ENCODE results near the gene CRCP.

The CRCP gene

DNA sequence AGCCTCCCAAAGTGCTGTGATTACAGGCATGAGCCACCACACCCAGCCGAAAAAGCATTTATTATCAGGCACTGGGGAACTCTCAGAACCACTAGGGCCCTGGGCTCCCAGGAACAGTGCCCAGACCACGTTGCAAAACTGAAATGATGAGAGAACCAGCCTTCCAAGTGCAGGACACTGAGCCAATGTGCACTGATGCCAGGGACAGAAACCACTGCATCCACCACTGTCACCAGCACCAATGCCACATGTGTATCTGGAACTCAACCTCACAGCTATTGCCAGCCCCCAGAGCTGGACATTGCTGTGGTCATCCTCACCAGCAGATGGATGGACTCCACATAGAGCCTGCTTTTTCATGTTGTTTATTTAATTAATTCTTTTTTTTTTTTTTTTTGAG, 62.3 kb downstream of the CRCP start:
- Histone ChIP-seq H3K9me2 (ENCODE audit: low read depth, low read length) (no peaks in the 10 kb centered on the region), H3K9me3 (ENCODE audit: low read length) (no peaks in the 10 kb centered on the region), H3K79me2 (ENCODE audit: insufficient read depth, low read length) (no peaks in the 10 kb centered on the region), H3K4me1 (ENCODE audit: insufficient read depth, low read length, severe bottlenecking) (no peaks in the 10 kb centered on the region), H3K27me3 (ENCODE audit: insufficient read depth, low read length) (no peaks in the 10 kb centered on the region), H3K4me2 (ENCODE audit: low read length) (no peak overlapping the region), H4K20me1 (ENCODE audit: insufficient read depth, low read length) (no peaks in the 10 kb centered on the region), H3K36me3 (ENCODE audit: insufficient read depth, low read length) (no peaks in the 10 kb centered on the region), H3K4me3 (ENCODE audit: low read depth, low read length, poor library complexity, severe bottlenecking) (no peak overlapping the region), H3K27ac (ENCODE audit: low read depth, low read length, poor library complexity, severe bottlenecking) (no peak overlapping the region), H2AFZ (ENCODE audit: low read length) (no peak overlapping the region), H3F3A (ENCODE audit: insufficient read depth, low read length) (no peaks in the 10 kb centered on the region), H3K9ac (ENCODE audit: low read length) (no peak overlapping the region)
- TF ChIP-seq, protein P1, sequence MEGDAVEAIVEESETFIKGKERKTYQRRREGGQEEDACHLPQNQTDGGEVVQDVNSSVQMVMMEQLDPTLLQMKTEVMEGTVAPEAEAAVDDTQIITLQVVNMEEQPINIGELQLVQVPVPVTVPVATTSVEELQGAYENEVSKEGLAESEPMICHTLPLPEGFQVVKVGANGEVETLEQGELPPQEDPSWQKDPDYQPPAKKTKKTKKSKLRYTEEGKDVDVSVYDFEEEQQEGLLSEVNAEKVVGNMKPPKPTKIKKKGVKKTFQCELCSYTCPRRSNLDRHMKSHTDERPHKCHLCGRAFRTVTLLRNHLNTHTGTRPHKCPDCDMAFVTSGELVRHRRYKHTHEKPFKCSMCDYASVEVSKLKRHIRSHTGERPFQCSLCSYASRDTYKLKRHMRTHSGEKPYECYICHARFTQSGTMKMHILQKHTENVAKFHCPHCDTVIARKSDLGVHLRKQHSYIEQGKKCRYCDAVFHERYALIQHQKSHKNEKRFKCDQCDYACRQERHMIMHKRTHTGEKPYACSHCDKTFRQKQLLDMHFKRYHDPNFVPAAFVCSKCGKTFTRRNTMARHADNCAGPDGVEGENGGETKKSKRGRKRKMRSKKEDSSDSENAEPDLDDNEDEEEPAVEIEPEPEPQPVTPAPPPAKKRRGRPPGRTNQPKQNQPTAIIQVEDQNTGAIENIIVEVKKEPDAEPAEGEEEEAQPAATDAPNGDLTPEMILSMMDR (IDR thresholded peaks at IDR 0.05; ENCODE audit: low read length): no peak
- TF ChIP-seq EZH2 (IDR thresholded peaks at IDR 0.05; ENCODE audit: borderline replicate concordance, low read length): no peak

DNA sequence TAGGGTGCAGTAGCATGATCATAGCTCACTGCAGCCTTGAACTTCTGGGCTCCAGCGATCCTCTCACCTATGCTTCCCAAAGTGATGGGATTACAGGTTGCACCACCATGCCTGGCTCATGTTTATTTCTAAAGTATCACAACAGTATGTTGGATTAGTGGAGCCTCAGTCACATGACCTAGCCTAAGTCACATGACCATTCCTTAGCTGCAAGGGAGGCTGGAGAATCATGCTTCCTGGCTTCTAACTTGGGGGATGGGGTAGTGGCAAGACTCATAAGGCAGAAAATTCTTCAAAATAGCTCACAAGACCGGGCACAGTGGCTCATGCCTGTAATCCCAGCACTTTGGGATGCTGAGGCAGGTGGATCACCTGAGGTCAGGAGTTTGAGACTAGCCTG, 63.6 kb downstream of the CRCP start:
- H3K9ac ChIP-seq (ENCODE audit: low read length): no peak overlapping the region
- no peaks in the 10 kb centered on the region for H3K79me2 ChIP-seq (ENCODE audit: insufficient read depth, low read length)
- H2AFZ ChIP-seq (ENCODE audit: low read length): no peak overlapping the region
- H3K27me3 ChIP-seq (ENCODE audit: insufficient read depth, low read length): no peaks in the 10 kb centered on the region
- H3K4me1 ChIP-seq (ENCODE audit: insufficient read depth, low read length, severe bottlenecking): no peaks in the 10 kb centered on the region
- H3K9me2 ChIP-seq (ENCODE audit: low read depth, low read length): no peaks in the 10 kb centered on the region
- H3K4me2 ChIP-seq (ENCODE audit: low read length): no peak overlapping the region
- H3K36me3 ChIP-seq (ENCODE audit: insufficient read depth, low read length): no peaks in the 10 kb centered on the region
- TF ChIP-seq EZH2 (IDR thresholded peaks at IDR 0.05; ENCODE audit: borderline replicate concordance, low read length): no peak
- TF ChIP-seq, protein P1 (IDR thresholded peaks at IDR 0.05; ENCODE audit: low read length): no peak
- no peaks in the 10 kb centered on the region for H3K9me3 ChIP-seq (ENCODE audit: low read length)
- no peak overlapping the region for H3K27ac ChIP-seq (ENCODE audit: low read depth, low read length, poor library complexity, severe bottlenecking)
- no peak overlapping the region for H3K4me3 ChIP-seq (ENCODE audit: low read depth, low read length, poor library complexity, severe bottlenecking)
- no peaks in the 10 kb centered on the region for H3F3A ChIP-seq (ENCODE audit: insufficient read depth, low read length)
- H4K20me1 ChIP-seq (ENCODE audit: insufficient read depth, low read length): no peaks in the 10 kb centered on the region

DNA sequence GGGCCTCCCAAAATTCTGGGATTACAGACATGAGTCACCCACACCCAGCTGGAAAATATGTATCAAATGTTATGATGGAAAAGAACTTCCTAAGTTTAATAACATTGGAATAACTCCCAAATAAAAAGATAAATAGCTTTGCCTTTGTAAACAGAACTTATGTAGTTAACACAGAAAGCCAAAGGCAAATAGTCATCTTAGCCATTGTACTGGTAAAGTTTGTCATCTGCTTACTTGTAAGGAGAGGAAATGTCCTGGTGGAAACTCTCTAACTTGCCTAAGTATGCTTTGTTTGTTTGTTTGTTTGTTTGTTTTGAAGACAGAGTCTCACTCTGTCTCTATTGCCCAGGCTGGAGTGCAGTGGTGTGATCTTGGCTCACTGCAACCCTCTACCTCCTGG, 66.7 kb downstream of the CRCP start:
- Histone ChIP-seq H3K4me3 (ENCODE audit: low read depth, low read length, poor library complexity, severe bottlenecking) (no peak overlapping the region), H3K9me3 (ENCODE audit: low read length) (no peaks in the 10 kb centered on the region), H2AFZ (ENCODE audit: low read length) (no peak overlapping the region), H3K27me3 (ENCODE audit: insufficient read depth, low read length) (no peaks in the 10 kb centered on the region; the same call in 1 of the 2 replicates), H3K9me2 (ENCODE audit: low read depth, low read length) (no peaks in the 10 kb centered on the region), H4K20me1 (ENCODE audit: insufficient read depth, low read length) (no peaks in the 10 kb centered on the region), H3K27ac (ENCODE audit: low read depth, low read length, poor library complexity, severe bottlenecking) (no peak overlapping the region), H3F3A (ENCODE audit: insufficient read depth, low read length) (no peaks in the 10 kb centered on the region), H3K36me3 (ENCODE audit: insufficient read depth, low read length) (no peaks in the 10 kb centered on the region; the same call in 1 of the 2 replicates), H3K4me1 (ENCODE audit: insufficient read depth, low read length, severe bottlenecking) (no peaks in the 10 kb centered on the region), H3K9ac (ENCODE audit: low read length) (no peak overlapping the region), H3K79me2 (ENCODE audit: insufficient read depth, low read length) (no peaks in the 10 kb centered on the region), H3K4me2 (ENCODE audit: low read length) (no peak overlapping the region)
- no peak for TF ChIP-seq EZH2 (IDR thresholded peaks at IDR 0.05; ENCODE audit: borderline replicate concordance, low read length)
- TF ChIP-seq, protein P1 (IDR thresholded peaks at IDR 0.05; ENCODE audit: low read length): no peak
